Activated CD4-positive, alpha-beta T cell treated with anti-CD3 and anti-CD28 coated beads for 24 hours (primary cell): ENCODE data around the gene PTPRM.

Source experiments
- DNase-seq, 2 donors: peaks; one replicate each; pipeline ENCODE4 v3.0.0-alpha.2; 2020; ENCODE audit warnings: low read depth in 2 of 2

PTPRM gene

DNA sequence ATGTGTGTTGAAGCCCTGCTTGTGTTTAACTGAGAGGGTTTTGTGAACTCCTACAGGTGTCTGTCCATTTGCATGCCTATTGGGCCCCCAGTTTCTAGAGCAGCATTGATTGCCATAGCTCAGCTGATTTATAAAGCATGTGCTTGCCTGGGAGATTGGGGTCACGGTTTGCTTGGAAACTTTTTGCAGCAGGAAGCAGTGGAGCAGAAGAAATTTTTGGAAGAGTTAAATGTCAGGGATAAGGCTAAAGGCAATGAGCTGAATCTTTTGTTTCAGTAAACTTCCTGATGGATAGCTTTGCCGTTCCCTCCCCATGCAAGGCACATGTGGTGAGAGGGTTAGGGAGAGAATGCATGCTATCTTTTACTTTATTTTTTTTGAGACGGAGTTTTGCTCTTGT lies 102.2 kb downstream of the PTPRM start:
- DNase-seq: no peak

DNA sequence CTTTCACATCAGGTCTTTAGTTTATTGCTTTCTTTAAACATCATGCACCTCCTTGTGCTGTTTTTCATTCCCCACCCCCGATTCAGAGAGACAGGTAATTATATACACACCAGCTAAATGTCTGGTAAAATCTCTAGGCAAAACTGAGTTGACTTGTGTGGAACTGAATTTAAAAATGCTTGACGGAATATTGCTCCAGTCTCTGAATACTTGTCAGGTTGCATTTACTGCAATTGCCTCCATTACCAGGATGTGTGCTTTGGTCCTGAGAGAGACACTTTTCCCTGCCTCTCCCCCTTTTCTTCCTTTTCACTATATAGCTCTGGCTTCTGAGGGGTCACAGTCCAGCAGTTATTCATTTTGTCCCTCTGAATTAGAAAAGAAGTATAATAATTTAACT lies 104.0 kb downstream of the PTPRM start:
- no peak for DNase-seq

DNA sequence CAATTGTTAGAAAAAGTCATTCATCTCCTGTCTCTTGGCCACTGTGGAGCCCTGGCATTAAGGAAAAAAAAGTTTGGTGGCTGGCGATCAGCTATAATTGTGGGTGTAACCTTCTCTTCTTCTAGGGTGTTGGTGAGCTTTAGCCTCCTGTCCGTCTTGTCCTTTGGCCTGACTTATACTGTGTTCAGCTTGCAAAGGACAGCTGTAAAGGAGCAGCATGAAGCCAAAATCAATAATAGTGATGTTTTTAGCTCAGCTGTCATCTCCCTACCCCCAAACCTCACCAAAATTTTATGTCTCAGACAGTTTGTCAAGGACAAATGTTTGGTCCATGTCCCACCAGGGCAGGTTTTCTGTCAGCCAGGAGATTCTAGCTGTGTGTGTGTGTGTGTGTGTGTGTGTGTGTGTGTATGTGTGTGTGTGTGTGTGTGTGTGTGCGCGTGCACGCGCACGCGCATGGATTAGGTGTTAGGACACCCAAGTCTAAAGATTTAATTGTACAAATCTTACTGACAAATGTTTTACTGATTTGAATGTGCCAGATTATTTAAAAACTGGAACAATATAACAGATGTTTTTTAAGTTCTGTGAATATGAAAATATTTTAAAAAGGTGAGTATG lies 109.2 kb downstream of the PTPRM start:
- no peak for DNase-seq

DNA sequence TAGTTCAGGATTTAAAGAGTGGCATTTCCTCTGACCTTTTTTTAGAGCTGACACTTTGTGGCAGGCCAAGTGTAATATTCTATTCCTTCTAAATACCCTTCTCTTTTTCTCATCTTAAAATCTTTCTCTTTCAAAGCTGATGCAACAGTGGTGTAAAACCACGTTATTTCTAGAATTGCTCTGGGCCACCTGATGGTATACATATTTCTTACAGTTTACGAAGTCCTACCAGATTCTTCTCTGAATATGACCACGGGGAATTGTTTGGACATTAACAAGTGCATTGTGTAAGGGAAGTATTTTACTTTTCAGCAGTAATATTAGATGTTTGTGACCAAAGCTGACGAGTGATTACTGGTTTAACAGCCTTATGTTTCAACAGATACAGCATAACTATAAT lies 109.9 kb downstream of the PTPRM start:
- DNase-seq: no peak

DNA sequence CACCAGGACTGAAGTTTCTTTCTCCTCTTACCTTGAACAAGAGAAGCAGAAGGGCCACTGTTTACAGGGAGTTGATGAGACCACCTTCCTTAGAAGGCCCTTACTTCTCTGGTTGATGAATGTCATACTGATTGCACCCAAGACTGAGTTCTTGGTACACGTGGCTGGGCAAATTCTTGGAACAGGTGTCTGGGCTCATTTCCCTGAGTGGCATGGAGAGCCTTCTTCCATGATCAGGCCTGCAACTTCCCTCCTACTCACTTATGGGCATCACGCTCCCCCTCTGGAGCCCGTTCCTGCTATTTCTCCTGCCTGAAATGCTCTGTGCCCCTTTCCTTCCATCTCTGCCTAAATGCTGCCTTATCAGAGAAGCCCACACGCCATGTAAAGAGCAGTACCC lies 110.3 kb downstream of the PTPRM start:
- DNase-seq: no peak

DNA sequence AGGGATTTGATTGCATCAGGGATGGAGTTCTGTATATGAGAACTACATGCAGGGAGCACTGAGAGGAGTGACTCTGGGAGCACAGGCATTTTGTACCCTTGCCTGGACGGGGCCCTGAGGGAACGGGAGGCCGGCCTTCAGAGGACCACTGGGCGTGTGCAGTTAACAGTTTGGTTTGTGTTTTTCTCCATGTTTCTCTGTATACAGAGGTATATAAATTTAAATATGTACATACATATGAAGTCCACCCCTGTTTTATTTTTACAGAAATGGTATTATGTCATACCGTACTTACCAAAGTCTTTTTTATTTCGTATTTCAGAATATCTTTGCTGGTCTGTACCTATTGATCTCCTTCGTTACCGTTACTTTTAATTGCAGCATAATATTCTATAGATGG lies 111.3 kb downstream of the PTPRM start:
- no peak for DNase-seq

DNA sequence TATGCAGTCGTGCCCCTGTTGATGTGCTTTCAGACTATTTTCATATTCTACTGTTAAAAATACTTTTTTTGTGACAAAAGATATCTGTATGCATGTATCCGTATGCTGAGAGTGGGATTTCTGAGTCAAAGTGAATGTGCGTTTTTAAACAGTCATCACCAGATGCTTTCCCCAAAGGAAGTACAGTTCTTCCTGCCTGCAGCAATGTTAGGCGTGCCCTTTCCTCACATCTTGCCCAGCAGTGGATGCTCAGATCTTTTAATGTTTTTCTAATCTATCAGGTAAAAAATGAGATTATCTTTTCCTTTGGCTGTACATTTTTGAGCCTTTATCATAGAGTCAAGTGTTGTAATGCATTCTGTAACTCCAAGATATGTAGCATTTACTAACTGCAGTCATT lies 111.7 kb downstream of the PTPRM start:
- no peak for DNase-seq

DNA sequence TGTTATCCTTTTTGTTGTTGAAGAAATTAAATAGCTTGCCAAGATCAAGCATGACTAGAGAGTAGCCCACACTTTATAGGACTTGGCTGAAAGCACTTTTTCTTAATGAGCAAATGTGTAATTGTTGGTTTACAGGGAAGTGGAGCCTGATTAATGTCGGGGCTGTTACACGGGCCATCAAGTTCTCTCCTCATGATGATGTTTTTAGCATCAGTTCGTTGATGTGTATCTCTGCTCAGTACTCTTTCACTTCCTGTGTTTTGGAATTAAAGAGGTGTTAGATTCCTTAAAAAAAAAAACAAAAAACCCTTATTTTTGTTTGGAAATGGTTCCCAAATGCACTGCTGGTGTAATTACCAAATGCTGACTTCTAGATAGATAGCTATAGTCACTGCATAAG lies 114.2 kb downstream of the PTPRM start:
- DNase-seq: no peak

DNA sequence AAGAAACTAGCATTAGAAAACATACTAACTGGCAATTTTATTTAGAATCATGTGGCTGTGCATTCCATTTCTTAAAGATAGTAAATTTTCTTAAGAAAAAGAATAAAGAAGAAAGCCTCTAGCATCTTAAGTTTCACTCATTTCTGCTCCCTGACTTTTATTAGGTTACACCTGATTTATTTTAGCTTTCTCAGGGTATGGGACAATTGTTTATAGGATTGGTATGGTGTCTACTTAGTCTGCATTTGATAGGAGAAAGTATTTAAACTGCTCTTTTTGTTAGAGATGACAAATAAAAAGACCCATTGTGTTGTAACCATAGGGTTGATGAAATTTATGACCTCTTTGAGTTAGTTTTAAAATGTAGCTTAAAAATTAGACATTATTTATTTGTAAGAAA lies 115.2 kb downstream of the PTPRM start:
- no peak for DNase-seq

DNA sequence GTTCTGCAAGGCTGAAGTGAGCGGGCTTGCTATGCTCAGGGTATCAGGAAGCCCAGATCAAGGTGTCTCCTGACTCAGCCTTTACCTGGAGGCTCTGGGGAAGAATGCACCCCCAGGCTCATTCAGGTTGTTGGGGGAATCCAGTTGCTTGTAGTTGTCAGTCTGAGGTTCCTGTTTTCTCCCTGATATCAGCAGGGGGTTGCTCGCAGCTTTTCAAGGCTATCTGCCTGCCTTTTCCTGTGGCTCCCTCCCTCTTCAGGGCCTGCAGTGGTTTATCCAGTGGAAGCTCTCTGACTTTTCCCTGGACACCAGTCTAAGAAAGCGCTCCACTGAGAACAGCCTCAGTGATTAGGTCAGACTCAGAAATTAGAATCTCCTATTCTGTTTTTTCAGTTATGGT lies 116.6 kb downstream of the PTPRM start:
- no peak for DNase-seq

DNA sequence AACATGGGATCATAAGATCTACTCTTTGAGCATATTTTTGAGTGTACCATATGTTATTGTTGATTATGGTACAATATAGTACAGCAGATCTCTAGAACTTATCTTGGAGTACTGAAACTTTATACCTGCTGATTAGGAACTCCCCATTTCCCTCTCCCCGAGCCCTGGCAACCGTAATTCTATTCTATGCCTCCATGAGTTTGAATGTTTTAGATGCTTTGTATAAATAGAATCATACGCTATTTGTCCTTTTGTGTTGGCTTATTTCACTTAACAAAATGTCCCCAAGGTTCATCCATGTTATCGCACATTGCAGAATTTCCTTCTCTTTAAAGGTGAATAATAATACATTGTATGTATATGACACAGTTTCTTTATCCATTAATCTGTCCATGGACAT lies 117.2 kb downstream of the PTPRM start:
- DNase-seq: no peak

DNA sequence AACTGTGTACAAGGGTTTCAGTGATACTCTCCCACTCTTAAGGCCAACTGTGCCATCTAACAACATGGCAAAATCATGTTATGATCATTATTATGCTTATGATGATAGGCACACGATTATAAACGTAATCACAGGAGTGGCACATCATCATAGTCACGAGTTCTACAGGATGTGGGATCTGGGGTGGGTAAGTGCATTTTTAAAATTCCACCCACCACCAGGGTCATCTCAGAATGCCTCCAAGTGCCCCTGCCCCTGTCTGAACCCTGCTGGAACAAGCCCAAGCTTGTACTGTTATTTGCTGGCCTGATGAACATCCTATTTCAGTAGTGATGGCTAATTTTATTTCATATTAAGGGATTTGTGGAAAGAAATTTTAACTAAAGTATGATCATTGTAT lies 117.8 kb downstream of the PTPRM start:
- DNase-seq: no peak

DNA sequence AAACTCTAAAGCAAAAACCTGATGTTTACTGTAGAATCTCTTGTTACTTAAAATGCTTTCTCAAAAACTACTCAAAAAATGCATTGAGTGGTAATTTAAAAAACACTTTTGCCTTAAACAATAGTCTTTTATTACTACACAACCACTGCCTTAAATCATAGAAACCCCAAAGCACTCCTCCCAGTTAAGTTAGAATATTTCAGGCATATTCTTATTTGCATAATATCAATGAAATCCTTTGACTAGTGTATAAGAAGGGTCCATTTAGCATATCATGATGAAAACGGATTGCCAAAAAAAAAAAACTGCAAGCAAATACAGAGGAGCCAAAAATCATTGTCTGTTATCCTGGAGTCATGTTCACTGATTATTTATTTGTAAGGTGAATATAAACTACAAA lies 119.2 kb downstream of the PTPRM start:
- no peak for DNase-seq

DNA sequence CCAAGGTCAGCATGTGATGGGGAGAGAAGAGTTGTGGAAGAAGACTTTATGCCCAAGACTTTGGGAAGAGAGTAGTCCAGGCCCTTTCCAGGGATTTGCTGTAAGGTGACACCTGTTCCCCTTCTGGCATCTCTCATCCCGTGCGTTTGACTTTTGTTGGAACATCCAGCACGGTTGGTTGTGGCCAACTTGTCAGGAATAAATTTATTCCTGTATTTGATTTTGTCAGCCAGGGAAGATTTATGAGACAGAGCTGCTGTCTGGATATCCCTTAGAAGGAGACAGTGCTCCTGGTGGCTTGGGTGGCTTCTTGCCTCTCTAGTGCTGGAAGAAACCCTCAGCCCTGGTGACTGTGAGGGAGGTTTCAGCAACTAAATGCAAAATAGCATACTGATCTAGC lies 121.5 kb downstream of the PTPRM start:
- DNase-seq: no peak

DNA sequence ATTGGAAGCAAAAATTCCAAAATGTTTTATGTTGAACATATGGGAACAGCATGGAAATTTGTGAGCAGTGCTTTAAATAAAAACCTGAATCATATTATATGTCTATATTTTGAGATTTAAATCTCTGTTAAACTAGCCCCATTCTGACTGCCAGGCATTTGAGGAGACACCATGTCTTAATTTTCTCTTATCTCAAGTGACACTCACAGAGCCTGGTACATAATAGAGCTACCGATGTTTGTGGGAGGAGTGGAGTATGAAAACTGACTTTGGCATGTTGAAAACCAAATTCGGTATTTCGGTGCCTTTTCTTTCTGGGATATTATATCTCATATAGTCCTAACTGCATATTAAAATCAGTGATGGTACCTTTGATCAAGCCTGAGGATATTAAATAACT lies 124.1 kb downstream of the PTPRM start:
- no peak for DNase-seq

DNA sequence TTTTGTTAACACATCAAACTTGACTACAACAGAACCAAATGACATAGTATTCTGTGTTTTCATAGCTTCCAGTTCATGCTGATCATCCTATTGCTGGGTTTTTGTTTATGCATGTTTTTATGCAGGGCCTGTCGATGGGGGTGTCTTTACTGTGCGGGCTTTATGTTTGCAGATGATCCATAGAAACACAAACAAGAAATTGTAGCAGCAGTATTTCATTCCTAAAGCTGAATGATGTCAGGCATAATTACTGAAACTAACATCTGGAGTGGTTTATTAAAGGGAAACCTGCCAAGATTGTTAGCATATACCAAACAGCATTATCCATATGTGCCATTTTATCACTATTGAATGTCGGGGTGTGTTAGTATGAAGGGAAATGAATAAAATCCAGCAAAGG lies 129.7 kb downstream of the PTPRM start:
- no peak for DNase-seq

DNA sequence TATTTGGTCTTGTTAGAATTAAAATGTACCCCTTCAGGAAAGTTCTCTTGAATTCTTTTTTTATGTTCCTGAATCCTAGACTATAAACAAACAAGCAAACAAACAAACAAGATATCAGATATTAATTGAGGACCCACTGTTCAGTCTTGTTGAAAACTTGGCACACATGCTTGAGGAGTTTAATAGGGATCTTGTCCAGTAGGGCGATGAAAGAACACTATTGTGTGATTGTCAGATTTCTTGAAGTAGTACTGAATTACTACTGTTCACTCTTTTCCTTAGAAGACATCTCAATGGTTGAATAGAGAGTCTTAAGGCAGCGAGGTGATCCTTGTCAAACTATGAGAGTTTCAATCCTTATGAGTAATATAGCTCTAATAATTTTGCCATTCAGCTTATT lies 130.2 kb downstream of the PTPRM start:
- no peak for DNase-seq

DNA sequence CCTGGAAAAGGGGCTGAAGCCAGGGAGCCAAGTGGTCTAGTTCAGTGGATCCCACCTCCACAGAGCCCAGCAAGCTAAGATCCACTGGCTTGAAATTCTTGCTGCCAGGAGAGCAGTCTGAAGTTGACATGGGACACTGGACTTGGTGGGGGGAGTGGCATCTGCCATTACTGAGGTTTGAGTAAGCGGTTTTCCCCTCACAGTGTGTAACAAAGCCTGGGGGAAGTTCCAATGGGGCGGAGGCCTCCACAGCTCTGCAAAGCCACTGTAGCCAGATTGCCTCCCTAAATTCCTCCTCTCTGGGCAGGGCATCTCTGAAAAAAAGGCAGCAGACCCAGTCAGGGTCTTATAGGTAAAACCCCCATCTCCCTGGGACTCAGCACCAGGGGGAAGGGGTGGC lies 144.4 kb downstream of the PTPRM start:
- no peak for DNase-seq

DNA sequence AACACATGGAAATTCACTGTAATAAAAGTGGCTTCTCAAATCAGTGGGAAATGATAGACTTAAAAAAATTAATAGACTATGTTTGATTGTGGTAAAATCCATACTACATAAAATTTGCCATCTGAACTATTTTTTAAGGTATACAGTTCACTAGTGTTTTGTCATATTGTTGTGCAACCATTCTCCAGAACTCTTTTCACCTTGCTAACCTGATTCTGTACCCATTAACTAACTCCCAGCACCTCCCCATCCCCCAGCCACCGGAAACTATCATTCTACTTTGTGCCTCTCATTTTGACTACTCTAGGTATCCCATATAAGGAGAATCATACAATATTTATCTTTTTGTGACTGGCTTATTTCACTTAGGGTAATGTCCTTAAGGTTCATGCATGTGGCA lies 153.3 kb downstream of the PTPRM start:
- no peak for DNase-seq

DNA sequence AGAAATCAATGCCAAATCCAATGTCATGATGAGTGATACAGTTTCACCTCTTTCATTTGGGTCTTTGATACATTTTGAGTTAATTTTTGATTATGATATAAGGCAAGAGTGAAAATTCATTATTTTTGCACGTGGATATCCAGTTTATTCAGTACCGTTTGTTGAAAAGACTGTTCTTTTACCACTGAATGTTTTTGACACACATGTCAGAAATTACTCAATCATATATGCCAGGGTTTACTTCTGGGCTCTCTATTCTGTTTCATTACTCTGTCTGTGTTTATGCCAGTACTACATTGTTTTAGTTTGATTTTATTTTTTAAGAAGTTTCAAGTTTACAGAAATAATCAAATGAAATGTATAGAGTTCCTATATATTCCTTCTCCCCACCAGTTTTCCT lies 154.4 kb downstream of the PTPRM start:
- no peak for DNase-seq

DNA sequence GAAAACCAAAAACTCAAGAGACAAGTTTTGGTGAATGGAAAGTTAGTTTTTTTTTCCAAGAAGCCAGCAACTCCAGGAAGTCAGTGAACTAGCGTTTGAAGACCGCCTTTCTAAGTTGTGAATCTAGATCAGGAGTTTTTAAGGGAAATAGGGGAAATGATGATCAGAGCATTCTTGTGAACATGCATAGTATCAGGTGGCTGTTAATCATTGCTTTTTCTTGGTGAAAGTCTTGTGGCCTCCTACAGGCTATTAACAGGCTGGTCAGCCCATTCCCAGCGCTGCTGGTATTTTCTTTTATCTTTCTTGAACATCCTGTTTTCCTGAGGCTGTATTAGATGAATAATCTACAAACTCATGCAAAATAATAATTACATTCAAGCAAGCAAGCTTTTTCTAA lies 155.8 kb downstream of the PTPRM start:
- no peak for DNase-seq

DNA sequence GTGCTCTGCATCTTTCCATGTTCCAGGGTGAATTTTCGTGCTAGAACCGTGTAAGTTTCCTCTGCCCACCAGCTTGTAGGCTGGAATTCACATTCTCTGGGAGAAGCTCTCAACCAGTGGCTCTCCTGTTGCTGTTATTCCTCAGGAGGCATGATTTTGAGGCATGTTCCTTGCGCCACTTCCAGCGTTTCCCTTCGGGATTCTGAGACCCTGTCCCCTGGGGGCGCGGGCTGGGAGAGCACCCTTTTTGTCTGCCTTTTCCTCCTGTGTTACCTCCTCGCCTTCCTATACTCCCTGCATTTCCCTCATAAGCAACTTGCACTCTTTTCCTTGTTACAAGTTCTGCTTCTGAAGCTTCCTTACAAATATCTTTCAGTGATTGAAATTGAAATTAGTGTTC lies 156.4 kb downstream of the PTPRM start:
- DNase-seq: no peak

DNA sequence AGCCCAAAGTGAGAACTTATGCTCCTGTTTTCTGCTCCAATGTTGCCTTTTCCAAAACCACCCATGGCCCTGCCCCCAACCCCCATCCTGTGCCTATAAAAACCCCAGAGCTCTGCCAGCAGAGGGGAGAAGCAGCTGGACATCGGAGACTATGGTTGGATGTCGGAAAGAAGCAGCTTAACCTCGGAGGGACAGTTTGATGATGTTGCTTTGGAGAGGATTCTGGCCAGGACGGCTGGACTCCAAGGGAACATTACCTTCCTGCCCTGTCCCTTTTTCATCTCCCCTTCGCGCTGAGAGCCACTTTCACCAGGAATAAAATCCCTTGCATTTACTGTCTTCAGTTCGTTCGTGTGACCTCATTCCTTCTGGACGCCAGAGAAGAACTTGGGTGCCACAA lies 158.4 kb downstream of the PTPRM start:
- no peak for DNase-seq

DNA sequence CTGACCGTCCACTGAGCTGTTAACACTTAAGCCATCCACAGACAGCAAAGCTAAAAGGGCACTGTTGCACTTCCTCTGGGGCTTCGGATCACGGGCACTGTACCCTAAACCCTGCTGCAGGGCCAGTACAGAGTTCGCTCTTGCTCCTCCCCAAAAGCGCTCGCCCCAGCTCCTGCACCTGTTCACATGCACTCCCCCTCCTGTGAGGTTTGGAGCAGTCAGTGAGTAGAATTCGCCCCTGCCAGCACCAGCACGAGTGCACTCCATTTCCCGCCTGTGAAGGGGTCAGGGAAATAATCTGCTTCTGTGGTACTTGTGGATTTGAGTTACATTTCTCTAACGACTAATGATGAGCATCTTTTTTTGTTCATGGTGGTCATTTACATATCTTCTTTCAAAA lies 158.8 kb downstream of the PTPRM start:
- DNase-seq: no peak

DNA sequence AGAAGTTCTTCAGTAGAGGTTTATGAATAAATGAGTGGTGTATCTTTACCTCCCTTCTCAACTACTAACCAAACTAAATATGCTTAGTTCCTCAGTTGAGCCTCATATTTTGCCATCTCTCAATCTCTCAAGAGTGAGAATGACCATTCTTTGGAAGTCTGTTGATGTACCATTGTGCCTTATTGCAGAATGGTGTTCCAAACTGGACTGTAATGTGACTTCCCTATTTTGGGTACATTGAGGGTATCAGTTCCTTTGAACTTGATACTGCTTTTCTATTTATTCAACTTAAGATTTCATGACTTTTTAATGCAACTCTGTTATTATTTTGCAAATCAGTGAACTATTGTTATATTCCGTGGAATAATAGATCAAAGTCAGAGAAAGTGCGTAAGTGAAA lies 159.4 kb downstream of the PTPRM start:
- DNase-seq: no peak
